Measurements from ENCODE around the gene ICOS. TPM values are rescaled to one million over a fixed set of nuclear protein-coding genes. Genes with fewer than 3 reads are reported as not detected.

Gene ICOS
- polyA plus RNA-seq, 1 donor from 2014 or later = not detected

GRCh38 chr2:204000446-204000845 lies 63.9 kb downstream of the ICOS start:
- Histone ChIP-seq H4K20me1 (ENCODE audit: insufficient read depth) (no peaks in the 10 kb centered on the region), H3K9me2 (ENCODE audit: insufficient read depth, low read length) (no peaks in the 10 kb centered on the region), H3K4me3 (ENCODE audit: low read length) (no peak overlapping the region), H3K36me3 (ENCODE audit: insufficient read depth, low read length) (no peaks in the 10 kb centered on the region), H3K27me3 (ENCODE audit: insufficient read depth, low read depth, low read length) (no peaks in the 10 kb centered on the region), H3K79me2 (replicated peaks; ENCODE audit: insufficient read depth, low read length) (no peaks in the 10 kb centered on the region), H2AFZ (ENCODE audit: low read depth, low read length) (no peak overlapping the region), H3K9ac (ENCODE audit: low read length) (no peak overlapping the region), H3K9me3 (ENCODE audit: low read length) (no peaks in the 10 kb centered on the region), H3F3A (ENCODE audit: insufficient read depth, low read length, poor library complexity, severe bottlenecking) (no peaks in the 10 kb centered on the region), H3K4me2 (ENCODE audit: low read length) (no peak overlapping the region), H3K27ac (ENCODE audit: low read length) (no peak overlapping the region)
- TF ChIP-seq POLR2AphosphoS5 (IDR thresholded peaks at IDR 0.05) (no peak), MXI1 (conservative IDR thresholded peaks at IDR 0.05; ENCODE audit: poor library complexity, severe bottlenecking) (no peak), CTCF (IDR thresholded peaks at IDR 0.05; ENCODE audit: poor library complexity, severe bottlenecking) (no peak), REST (IDR thresholded peaks at IDR 0.05; ENCODE audit: borderline replicate concordance) (no peak), RAD21 (conservative IDR thresholded peaks at IDR 0.05) (no peak)

DNA sequence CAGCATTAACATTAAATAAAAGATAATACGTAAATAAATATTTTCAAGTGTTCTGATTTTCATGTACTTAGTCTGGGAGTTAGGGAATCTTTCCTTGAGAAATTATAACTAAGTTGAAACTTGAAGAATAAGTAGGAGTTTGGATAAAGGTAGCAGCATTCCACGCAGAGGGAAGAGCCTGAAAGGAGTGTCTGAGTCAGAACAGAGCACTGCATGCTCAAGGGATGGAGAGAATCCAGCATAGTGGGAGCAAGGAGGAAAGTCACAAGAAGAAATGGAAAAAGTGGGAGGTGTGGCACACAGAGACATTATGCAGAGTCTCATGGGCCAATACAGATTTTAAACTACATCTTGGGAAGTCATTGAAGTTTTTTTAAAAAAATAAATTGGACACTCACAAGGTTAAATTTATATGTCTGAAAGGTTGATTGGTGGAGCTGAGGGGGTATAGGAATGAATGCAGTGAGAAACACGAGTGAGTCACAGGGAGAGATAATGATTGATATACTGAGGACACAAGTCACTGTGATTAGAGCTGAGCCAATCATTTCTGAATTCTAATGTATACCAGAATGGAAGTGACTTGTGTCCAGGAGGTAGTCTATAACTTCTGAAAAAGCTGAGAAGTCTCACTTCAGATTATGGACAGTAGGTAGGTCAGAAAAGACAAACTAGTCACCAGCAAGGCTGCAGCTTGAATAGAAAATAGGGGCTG lies 66.9 kb downstream of the ICOS start:
- H3K9me2 ChIP-seq (ENCODE audit: insufficient read depth, low read length) = no peaks in the 10 kb centered on the region
- H2AFZ ChIP-seq (ENCODE audit: low read depth, low read length) = no peak overlapping the region
- H4K20me1 ChIP-seq (ENCODE audit: insufficient read depth) = no peaks in the 10 kb centered on the region
- no peaks in the 10 kb centered on the region for H3K27me3 ChIP-seq (ENCODE audit: insufficient read depth, low read depth, low read length)
- no peaks in the 10 kb centered on the region for H3K79me2 ChIP-seq (replicated peaks; ENCODE audit: insufficient read depth, low read length)
- no peak for TF ChIP-seq REST (IDR thresholded peaks at IDR 0.05; ENCODE audit: borderline replicate concordance)
- TF ChIP-seq TAF1 (IDR thresholded peaks at IDR 0.05; ENCODE audit: low read depth) = no peak
- no peak for TF ChIP-seq EP300 (conservative IDR thresholded peaks at IDR 0.05; ENCODE audit: poor library complexity, severe bottlenecking)
- TF ChIP-seq RAD21 (conservative IDR thresholded peaks at IDR 0.05) = no peak
- TF ChIP-seq POLR2AphosphoS5 (IDR thresholded peaks at IDR 0.05) = no peak
- no peak for TF ChIP-seq MXI1 (conservative IDR thresholded peaks at IDR 0.05; ENCODE audit: poor library complexity, severe bottlenecking)
- no peak for TF ChIP-seq EZH2 (IDR thresholded peaks at IDR 0.05; ENCODE audit: borderline replicate concordance, insufficient read depth, low read length, poor library complexity, severe bottlenecking)
- TF ChIP-seq SMC3 (conservative IDR thresholded peaks at IDR 0.05; ENCODE audit: poor library complexity) = no peak
- TF ChIP-seq CTCF (IDR thresholded peaks at IDR 0.05; ENCODE audit: poor library complexity, severe bottlenecking) = no peak
- H3K9me3 ChIP-seq (ENCODE audit: low read length) = no peaks in the 10 kb centered on the region
- no peaks in the 10 kb centered on the region for H3K36me3 ChIP-seq (ENCODE audit: insufficient read depth, low read length)
- H3K4me3 ChIP-seq (ENCODE audit: low read length) = no peak overlapping the region
- H3K9ac ChIP-seq (ENCODE audit: low read length) = no peak overlapping the region
- H3K4me2 ChIP-seq (ENCODE audit: low read length) = no peak overlapping the region
- H3K27ac ChIP-seq (ENCODE audit: low read length) = no peak overlapping the region
- no peaks in the 10 kb centered on the region for H3F3A ChIP-seq (ENCODE audit: insufficient read depth, low read length, poor library complexity, severe bottlenecking)
